ENCODE measurements around the gene GRM2.

Gene GRM2

DNA sequence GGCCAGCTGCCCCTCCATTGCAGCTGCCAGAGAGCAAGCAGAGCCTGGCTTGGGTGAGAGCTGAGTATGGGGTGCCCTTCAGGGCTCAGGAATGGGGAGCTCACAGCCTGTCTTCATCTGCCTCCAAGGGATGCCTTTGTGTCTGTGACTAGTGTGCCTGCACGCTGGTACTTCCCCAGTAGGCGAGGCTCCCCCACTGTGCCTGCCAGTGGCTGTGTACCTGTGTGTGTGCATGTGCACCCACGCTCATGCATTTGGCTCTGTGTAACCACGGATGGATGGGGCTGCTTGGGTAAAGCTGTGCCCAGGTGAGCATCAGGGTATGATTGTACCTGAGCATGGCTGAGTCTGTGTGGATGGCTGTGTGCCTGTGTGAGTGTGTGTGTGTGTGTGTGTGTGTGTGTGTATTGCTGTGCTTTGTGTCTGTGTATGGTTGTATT lies 2.3 kb upstream of the GRM2 start:
- TF ChIP-seq FOXA1 (IDR thresholded peaks at IDR 0.05) (no peak), SP1 (IDR thresholded peaks at IDR 0.05) (no peak), ELF4 (IDR thresholded peaks at IDR 0.05) (no peak), TARDBP (IDR thresholded peaks at IDR 0.05) (no peak), L3MBTL2 (conservative IDR thresholded peaks at IDR 0.05) (no peak), FOXM1 (IDR thresholded peaks at IDR 0.05; ENCODE audit: borderline replicate concordance) (no peak), SUZ12 (IDR thresholded peaks at IDR 0.05) (no peak), NFRKB (IDR thresholded peaks at IDR 0.05) (no peak), ZNF384 (IDR thresholded peaks at IDR 0.05) (no peak), LEF1 (IDR thresholded peaks at IDR 0.05; ENCODE audit: borderline replicate concordance) (no peak), FOXK2 (IDR thresholded peaks at IDR 0.05) (no peak), CTBP1 (IDR thresholded peaks at IDR 0.05; ENCODE audit: borderline replicate concordance) (no peak), BHLHE40 (IDR thresholded peaks at IDR 0.05; ENCODE audit: borderline replicate concordance) (no peak), HDGF (IDR thresholded peaks at IDR 0.05; ENCODE audit: borderline replicate concordance) (no peak), ARNT (IDR thresholded peaks at IDR 0.05) (no peak)
- TF ChIP-seq, protein P1, sequence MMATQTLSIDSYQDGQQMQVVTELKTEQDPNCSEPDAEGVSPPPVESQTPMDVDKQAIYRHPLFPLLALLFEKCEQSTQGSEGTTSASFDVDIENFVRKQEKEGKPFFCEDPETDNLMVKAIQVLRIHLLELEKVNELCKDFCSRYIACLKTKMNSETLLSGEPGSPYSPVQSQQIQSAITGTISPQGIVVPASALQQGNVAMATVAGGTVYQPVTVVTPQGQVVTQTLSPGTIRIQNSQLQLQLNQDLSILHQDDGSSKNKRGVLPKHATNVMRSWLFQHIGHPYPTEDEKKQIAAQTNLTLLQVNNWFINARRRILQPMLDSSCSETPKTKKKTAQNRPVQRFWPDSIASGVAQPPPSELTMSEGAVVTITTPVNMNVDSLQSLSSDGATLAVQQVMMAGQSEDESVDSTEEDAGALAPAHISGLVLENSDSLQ (IDR thresholded peaks at IDR 0.05), result no peak
- POLR2A ChIA-PET, result no interaction called here
- DNase-seq (ENCODE audit: extremely low spot score), result no peak
- CTCF ChIA-PET, result no interaction called here

DNA sequence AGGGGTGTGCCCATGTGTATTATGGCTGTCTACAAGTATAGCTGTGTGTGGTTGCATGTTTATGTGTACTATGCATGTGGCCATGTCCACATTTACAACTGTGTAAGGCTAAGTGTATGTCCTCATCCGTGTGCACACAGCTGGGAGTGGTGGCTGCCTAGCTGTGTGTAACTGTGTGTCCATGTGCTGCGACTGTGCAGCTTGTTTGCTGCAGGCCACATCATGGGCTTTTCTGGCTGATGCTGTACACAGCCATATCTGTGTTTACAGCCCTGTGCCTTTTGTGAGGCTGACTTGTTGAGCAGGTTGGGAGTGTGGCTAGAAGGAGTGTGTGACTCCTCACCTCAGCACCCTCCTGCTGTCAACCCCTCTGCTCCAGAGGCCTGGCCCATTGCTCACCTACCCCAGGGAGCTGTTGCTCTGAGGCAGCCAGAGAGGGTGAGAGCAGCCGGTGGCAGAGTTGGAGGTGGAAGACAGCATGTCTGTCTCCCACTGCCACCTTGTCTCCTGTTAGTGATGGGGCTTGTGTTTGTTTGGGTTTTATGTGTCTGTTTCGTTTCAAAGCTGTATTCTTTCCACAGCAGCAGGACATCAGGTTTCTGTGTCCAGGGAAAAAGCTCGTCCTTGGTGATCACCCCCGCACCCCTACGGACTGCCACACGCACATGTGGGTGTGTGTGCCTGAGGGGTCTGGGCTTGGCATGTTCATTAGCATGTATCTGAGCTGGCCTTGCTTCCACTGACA lies 1.4 kb upstream of the GRM2 start:
- DNase-seq (ENCODE audit: extremely low spot score), result no peak
- TF ChIP-seq LEF1 (IDR thresholded peaks at IDR 0.05; ENCODE audit: borderline replicate concordance) (no peak), SUZ12 (IDR thresholded peaks at IDR 0.05) (no peak), FOXA1 (IDR thresholded peaks at IDR 0.05) (no peak), FOXM1 (IDR thresholded peaks at IDR 0.05; ENCODE audit: borderline replicate concordance) (no peak), FOXK2 (IDR thresholded peaks at IDR 0.05) (no peak), ELF4 (IDR thresholded peaks at IDR 0.05) (no peak), BHLHE40 (IDR thresholded peaks at IDR 0.05; ENCODE audit: borderline replicate concordance) (no peak), ARNT (IDR thresholded peaks at IDR 0.05) (no peak), HDGF (IDR thresholded peaks at IDR 0.05; ENCODE audit: borderline replicate concordance) (no peak), CTBP1 (IDR thresholded peaks at IDR 0.05; ENCODE audit: borderline replicate concordance) (no peak), L3MBTL2 (conservative IDR thresholded peaks at IDR 0.05) (no peak), SP1 (IDR thresholded peaks at IDR 0.05) (no peak), NFRKB (IDR thresholded peaks at IDR 0.05) (no peak), ZNF384 (IDR thresholded peaks at IDR 0.05) (no peak), TARDBP (IDR thresholded peaks at IDR 0.05) (no peak)
- TF ChIP-seq, protein P1 (IDR thresholded peaks at IDR 0.05), result no peak
- ChIA-PET POLR2A (no interaction called here), CTCF (no interaction called here)

DNA sequence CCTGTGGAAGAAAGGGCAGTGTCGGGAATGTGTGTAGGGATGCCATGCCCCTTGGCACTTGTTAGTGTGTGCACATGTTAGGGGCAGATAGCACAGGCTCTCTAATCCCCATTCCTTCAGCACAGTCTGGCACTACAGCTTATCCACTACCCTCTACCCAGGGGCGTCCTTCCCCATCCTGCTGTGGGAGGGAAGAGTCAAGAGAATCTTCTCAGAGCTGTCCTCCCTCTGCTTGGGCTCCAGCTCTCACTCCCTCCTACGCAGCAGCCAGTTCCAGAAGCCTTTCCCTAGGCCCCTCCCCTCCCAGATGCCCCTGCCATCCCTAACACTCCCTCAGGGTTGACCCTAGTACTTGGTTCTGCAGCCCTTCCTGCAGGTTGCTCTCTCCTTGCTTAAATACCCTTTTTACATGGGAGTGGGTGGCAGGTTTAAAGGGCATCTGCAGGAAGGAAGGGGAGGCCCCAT lies 815 bp upstream of the GRM2 start:
- ChIA-PET POLR2A (no interaction called here), CTCF (interaction anchor here (1.0 kb wide), 1 partner anchor 90 kb away, joined by 3 read pairs; no protein-coding TSS in a partner anchor)
- no peak for DNase-seq (ENCODE audit: extremely low spot score)

DNA sequence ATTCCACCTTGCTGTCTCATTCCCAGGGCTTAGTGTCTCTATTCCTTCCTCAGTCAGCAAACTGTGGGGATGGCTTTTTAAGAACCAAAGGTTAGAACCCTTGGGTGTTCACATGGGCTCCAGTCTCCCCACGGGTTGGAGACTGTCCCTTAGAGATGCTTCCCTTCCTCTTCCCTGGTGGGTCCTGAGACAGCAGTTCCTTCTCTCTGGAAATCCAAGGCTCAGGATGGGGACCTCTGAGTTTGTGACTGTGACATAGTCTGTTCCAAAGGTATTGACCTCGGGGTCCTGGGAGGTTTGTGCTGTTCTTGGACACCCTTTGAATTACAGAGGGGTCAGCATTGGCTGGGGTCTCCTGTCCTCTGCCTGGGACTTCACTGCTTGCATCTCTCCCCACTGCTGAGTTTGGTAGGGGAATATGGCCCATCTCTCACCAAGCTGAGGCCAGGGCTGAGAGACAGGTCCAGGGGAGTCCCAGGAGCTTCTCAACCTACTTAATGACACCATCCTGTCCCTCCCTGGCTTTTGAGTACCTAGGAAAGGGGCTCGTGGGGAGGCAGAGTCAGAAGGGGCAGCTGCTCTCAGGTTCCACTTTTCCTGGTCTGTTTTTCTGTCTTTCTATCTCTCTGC lies 1.5 kb downstream of the GRM2 start:
- ChIA-PET POLR2A (no interaction called here), CTCF (no interaction called here)
- no peak for TF ChIP-seq NFRKB (IDR thresholded peaks at IDR 0.05)
- TF ChIP-seq FOXK2 (IDR thresholded peaks at IDR 0.05), result no peak
- no peak for TF ChIP-seq CTBP1 (IDR thresholded peaks at IDR 0.05; ENCODE audit: borderline replicate concordance)
- no peak for TF ChIP-seq SUZ12 (IDR thresholded peaks at IDR 0.05)
- no peak for TF ChIP-seq BHLHE40 (IDR thresholded peaks at IDR 0.05; ENCODE audit: borderline replicate concordance)
- TF ChIP-seq, protein P1 (IDR thresholded peaks at IDR 0.05), result no peak
- TF ChIP-seq FOXA1 (IDR thresholded peaks at IDR 0.05), result no peak
- TF ChIP-seq L3MBTL2 (conservative IDR thresholded peaks at IDR 0.05), result no peak
- TF ChIP-seq SP1 (IDR thresholded peaks at IDR 0.05), result no peak
- no peak for TF ChIP-seq ARNT (IDR thresholded peaks at IDR 0.05)
- no peak for TF ChIP-seq LEF1 (IDR thresholded peaks at IDR 0.05; ENCODE audit: borderline replicate concordance)
- TF ChIP-seq ZNF384 (IDR thresholded peaks at IDR 0.05), result no peak
- TF ChIP-seq HDGF (IDR thresholded peaks at IDR 0.05; ENCODE audit: borderline replicate concordance), result no peak
- TF ChIP-seq FOXM1 (IDR thresholded peaks at IDR 0.05; ENCODE audit: borderline replicate concordance), result no peak
- TF ChIP-seq TARDBP (IDR thresholded peaks at IDR 0.05), result no peak
- TF ChIP-seq ELF4 (IDR thresholded peaks at IDR 0.05), result no peak
- DNase-seq (ENCODE audit: extremely low spot score), result no peak

More for the DNA sequence above, 815 bp upstream of the GRM2 start:
- TF ChIP-seq FOXA1 (IDR thresholded peaks at IDR 0.05), result no peak
- no peak for TF ChIP-seq FOXK2 (IDR thresholded peaks at IDR 0.05)
- TF ChIP-seq FOXM1 (IDR thresholded peaks at IDR 0.05; ENCODE audit: borderline replicate concordance), result no peak
- no peak for TF ChIP-seq SUZ12 (IDR thresholded peaks at IDR 0.05)
- TF ChIP-seq L3MBTL2 (conservative IDR thresholded peaks at IDR 0.05), result no peak
- no peak for TF ChIP-seq TARDBP (IDR thresholded peaks at IDR 0.05)
- no peak for TF ChIP-seq ARNT (IDR thresholded peaks at IDR 0.05)
- no peak for TF ChIP-seq LEF1 (IDR thresholded peaks at IDR 0.05; ENCODE audit: borderline replicate concordance)
- TF ChIP-seq, protein P1 (IDR thresholded peaks at IDR 0.05), result no peak
- TF ChIP-seq NFRKB (IDR thresholded peaks at IDR 0.05), result no peak
- no peak for TF ChIP-seq ZNF384 (IDR thresholded peaks at IDR 0.05)

DNA sequence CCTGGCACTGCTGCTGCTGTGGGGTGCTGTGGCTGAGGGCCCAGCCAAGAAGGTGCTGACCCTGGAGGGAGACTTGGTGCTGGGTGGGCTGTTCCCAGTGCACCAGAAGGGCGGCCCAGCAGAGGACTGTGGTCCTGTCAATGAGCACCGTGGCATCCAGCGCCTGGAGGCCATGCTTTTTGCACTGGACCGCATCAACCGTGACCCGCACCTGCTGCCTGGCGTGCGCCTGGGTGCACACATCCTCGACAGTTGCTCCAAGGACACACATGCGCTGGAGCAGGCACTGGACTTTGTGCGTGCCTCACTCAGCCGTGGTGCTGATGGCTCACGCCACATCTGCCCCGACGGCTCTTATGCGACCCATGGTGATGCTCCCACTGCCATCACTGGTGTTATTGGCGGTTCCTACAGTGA lies 2.1 kb downstream of the GRM2 start:
- no peak for DNase-seq (ENCODE audit: extremely low spot score)
- ChIA-PET CTCF (no interaction called here), POLR2A (no interaction called here)
- no peak for TF ChIP-seq ELF4 (IDR thresholded peaks at IDR 0.05)
- TF ChIP-seq LEF1 (IDR thresholded peaks at IDR 0.05; ENCODE audit: borderline replicate concordance), result no peak
- no peak for TF ChIP-seq TARDBP (IDR thresholded peaks at IDR 0.05)
- TF ChIP-seq BHLHE40 (IDR thresholded peaks at IDR 0.05; ENCODE audit: borderline replicate concordance), result no peak
- no peak for TF ChIP-seq NFRKB (IDR thresholded peaks at IDR 0.05)
